Measurements from ENCODE around the gene SLC37A3. TPM values are rescaled to one million over a fixed set of nuclear protein-coding genes. Genes with fewer than 3 reads are reported as not detected.

SLC37A3 gene
- total RNA-seq: 10 to 100 TPM; 39.5 to 69.9 (median 51.7) TPM

- H3K36me3 ChIP-seq: peaks cover 0 to 2% (median 0%) of the 10 kb centered on the region in 3 donors
- H3K27ac ChIP-seq: peak within 1 kb of the TSS; percentile 72 to 96 (median 91)
- peak; percentile 67 to 81 for DNase-seq (ENCODE audit: low spot score in 2 of 2)
- WGBS, 2 donors: 1% methylated on average over 44 to 66 of the region's 66 CpGs
- H3K4me3 ChIP-seq: peak within 1 kb of the TSS; percentile 87 to 100 (median 94)
- no peaks in the 10 kb centered on the region for H3K9me3 ChIP-seq
- H3K4me1 ChIP-seq: peaks cover 0 to 24% (median 5%) of the 10 kb centered on the region in 4 donors
- peaks cover 0 to 3% of the 10 kb centered on the region in 2 donors for H3K27me3 ChIP-seq
- peak in 2 of 5 experiments; percentile 60 to 67 for TF ChIP-seq CTCF (IDR thresholded peaks at IDR 0.05)
- TF ChIP-seq EP300 (IDR thresholded peaks at IDR 0.05): peak in 1 of 2 donors; percentile 89
- peak; percentile 47 to 70 for TF ChIP-seq POLR2A (IDR thresholded peaks at IDR 0.05)
Observed at GRCh38 chr7:140397784-140398750, at the start of gene SLC37A3. SLC37A3 (minus strand) TSS chr7:140398530; CDS start chr7:140382526, 16,004 bp downstream.

GRCh38 chr7:140447841-140448240, 49.5 kb upstream of the SLC37A3 start:
- Histone ChIP-seq H3K27ac (no peak overlapping the region), H3K27me3 (no peaks in the 10 kb centered on the region), H3K36me3 (peaks cover 0 to 18% (median 0%) of the 10 kb centered on the region in 3 donors), H3K4me1 (no peaks in the 10 kb centered on the region), H3K9me3 (no peaks in the 10 kb centered on the region), H3K4me3 (no peak overlapping the region)
- TF ChIP-seq POLR2A (IDR thresholded peaks at IDR 0.05): no peak
- no peak for TF ChIP-seq CTCF (IDR thresholded peaks at IDR 0.05)
- 85 to 89% methylated on average over 7 of the region's 7 CpGs for WGBS, 2 donors
- DNase-seq (ENCODE audit: low spot score in 2 of 2): no peak

GRCh38 chr7:140446467-140446866, 48.1 kb upstream of the SLC37A3 start:
- peaks cover 0 to 16% (median 0%) of the 10 kb centered on the region in 3 donors for H3K36me3 ChIP-seq
- TF ChIP-seq POLR2A (IDR thresholded peaks at IDR 0.05) (no peak), EP300 (IDR thresholded peaks at IDR 0.05) (no peak), CTCF (IDR thresholded peaks at IDR 0.05) (no peak)
- 94 to 95% methylated on average over 11 of the region's 11 CpGs for WGBS, 2 donors
- DNase-seq (ENCODE audit: low spot score in 2 of 2): no peak
- no peak overlapping the region for H3K27ac ChIP-seq
- no peaks in the 10 kb centered on the region for H3K4me1 ChIP-seq
- H3K4me3 ChIP-seq: no peak overlapping the region
- H3K27me3 ChIP-seq: no peaks in the 10 kb centered on the region
- H3K9me3 ChIP-seq: no peaks in the 10 kb centered on the region

DNA sequence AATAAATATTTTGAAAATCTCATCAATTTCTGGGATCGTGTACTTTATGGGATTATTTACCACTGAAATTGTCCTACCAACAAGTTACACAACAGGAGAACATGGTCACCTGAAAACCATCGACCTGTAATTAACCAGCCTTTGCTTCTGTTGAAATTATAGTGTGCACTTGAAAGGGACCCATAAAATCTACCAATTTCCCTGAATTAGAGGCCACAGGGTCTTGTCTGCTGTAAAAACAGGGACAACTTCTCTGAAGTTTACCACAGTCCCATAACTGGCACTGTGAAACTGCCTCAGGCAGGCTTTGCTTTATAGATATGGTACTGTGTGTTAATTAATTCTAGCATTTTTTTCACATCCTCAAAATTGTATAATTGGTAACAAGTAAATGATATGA, 43.2 kb upstream of the SLC37A3 start:
- Histone ChIP-seq H3K36me3 (peaks cover 0 to 6% (median 0%) of the 10 kb centered on the region in 3 donors), H3K9me3 (no peaks in the 10 kb centered on the region), H3K4me1 (no peaks in the 10 kb centered on the region), H3K4me3 (no peak overlapping the region), H3K27me3 (no peaks in the 10 kb centered on the region), H3K27ac (no peak overlapping the region)
- WGBS, 2 donors: 70% methylated on average over 2 of the region's 2 CpGs
- TF ChIP-seq POLR2A (IDR thresholded peaks at IDR 0.05) (no peak), EP300 (IDR thresholded peaks at IDR 0.05) (no peak), CTCF (IDR thresholded peaks at IDR 0.05) (no peak)
- no peak for DNase-seq (ENCODE audit: low spot score in 2 of 2)

GRCh38 chr7:140440593-140440992, 42.3 kb upstream of the SLC37A3 start:
- 73 to 100% methylated on average over 3 of the region's 3 CpGs for WGBS, 2 donors
- H3K36me3 ChIP-seq: peaks cover 0 to 6% (median 0%) of the 10 kb centered on the region in 3 donors
- no peak overlapping the region for H3K4me3 ChIP-seq
- H3K4me1 ChIP-seq: no peaks in the 10 kb centered on the region
- TF ChIP-seq POLR2A (IDR thresholded peaks at IDR 0.05): no peak
- TF ChIP-seq EP300 (IDR thresholded peaks at IDR 0.05): no peak
- TF ChIP-seq CTCF (IDR thresholded peaks at IDR 0.05): no peak
- no peak for DNase-seq (ENCODE audit: low spot score in 2 of 2)
- H3K27me3 ChIP-seq: no peaks in the 10 kb centered on the region
- H3K27ac ChIP-seq: no peak overlapping the region
- no peaks in the 10 kb centered on the region for H3K9me3 ChIP-seq
